ENCODE results near the gene DCBLD2. TPM values are rescaled to one million over a fixed set of nuclear protein-coding genes. Genes with fewer than 3 reads are reported as not detected.

The DCBLD2 gene, protein sequence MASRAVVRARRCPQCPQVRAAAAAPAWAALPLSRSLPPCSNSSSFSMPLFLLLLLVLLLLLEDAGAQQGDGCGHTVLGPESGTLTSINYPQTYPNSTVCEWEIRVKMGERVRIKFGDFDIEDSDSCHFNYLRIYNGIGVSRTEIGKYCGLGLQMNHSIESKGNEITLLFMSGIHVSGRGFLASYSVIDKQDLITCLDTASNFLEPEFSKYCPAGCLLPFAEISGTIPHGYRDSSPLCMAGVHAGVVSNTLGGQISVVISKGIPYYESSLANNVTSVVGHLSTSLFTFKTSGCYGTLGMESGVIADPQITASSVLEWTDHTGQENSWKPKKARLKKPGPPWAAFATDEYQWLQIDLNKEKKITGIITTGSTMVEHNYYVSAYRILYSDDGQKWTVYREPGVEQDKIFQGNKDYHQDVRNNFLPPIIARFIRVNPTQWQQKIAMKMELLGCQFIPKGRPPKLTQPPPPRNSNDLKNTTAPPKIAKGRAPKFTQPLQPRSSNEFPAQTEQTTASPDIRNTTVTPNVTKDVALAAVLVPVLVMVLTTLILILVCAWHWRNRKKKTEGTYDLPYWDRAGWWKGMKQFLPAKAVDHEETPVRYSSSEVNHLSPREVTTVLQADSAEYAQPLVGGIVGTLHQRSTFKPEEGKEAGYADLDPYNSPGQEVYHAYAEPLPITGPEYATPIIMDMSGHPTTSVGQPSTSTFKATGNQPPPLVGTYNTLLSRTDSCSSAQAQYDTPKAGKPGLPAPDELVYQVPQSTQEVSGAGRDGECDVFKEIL
- 89.1 and 91.9 TPM in 2 replicates for total RNA-seq
- long read RNA-seq, partial matches to known transcripts = 6 of 31 reads
- long read RNA-seq, other reads (novel, unspliced or antisense) = 24 of 31 reads

GRCh38 chr3:98901392-98902350 lies at the start of gene DCBLD2:
DCBLD2 (minus strand) TSS chr3:98901695; CDS start chr3:98901326, 369 bp downstream.
- H3K9me3 Mint-ChIP-seq = peaks cover 2% of the 10 kb centered on the region
- no peaks in the 10 kb centered on the region for H3K27me3 Mint-ChIP-seq (ENCODE audit: low read depth)
- peak within 1 kb of the TSS; percentile 95 for H3K27ac Mint-ChIP-seq (ENCODE audit: unreplicated experiment)
- H3K36me3 Mint-ChIP-seq (ENCODE audit: low read depth) = peaks cover 10% of the 10 kb centered on the region
- H3K4me1 Mint-ChIP-seq = peaks cover 45% of the 10 kb centered on the region
- peak within 1 kb of the TSS; percentile 93 for H3K4me3 Mint-ChIP-seq
- DNase-seq (ENCODE audit: low read depth, low spot score) = peak; percentile 94
- TF ChIP-seq, protein P1, sequence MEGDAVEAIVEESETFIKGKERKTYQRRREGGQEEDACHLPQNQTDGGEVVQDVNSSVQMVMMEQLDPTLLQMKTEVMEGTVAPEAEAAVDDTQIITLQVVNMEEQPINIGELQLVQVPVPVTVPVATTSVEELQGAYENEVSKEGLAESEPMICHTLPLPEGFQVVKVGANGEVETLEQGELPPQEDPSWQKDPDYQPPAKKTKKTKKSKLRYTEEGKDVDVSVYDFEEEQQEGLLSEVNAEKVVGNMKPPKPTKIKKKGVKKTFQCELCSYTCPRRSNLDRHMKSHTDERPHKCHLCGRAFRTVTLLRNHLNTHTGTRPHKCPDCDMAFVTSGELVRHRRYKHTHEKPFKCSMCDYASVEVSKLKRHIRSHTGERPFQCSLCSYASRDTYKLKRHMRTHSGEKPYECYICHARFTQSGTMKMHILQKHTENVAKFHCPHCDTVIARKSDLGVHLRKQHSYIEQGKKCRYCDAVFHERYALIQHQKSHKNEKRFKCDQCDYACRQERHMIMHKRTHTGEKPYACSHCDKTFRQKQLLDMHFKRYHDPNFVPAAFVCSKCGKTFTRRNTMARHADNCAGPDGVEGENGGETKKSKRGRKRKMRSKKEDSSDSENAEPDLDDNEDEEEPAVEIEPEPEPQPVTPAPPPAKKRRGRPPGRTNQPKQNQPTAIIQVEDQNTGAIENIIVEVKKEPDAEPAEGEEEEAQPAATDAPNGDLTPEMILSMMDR (conservative IDR thresholded peaks at IDR 0.05) = no peak

DNA sequence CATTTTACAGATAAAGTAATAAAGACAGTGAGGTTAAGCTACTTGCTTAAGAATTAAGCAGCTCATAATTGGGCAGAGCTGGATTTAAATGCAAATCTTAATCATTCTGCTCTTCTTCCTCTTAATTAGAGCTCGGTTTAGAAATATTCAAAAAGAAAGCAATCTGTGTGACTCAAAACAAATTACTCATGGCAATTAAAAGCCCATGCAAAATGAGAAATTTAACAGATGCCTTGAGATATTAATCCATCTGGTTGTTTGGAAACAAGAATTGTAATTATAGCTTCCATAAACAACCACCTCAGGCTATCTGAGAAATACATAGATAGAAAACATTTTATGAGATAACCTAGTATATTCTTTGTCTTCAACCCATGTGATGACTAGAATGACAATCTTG lies 44.2 kb upstream of the DCBLD2 start:
- Mint-ChIP-seq H3K4me3 (no peak overlapping the region), H3K27me3 (ENCODE audit: low read depth) (no peaks in the 10 kb centered on the region), H3K4me1 (no peaks in the 10 kb centered on the region), H3K27ac (ENCODE audit: unreplicated experiment) (no peak overlapping the region), H3K36me3 (ENCODE audit: low read depth) (no peaks in the 10 kb centered on the region), H3K9me3 (peaks cover 7% of the 10 kb centered on the region)
- no peak for DNase-seq (ENCODE audit: low read depth, low spot score)
- TF ChIP-seq, protein P1 (conservative IDR thresholded peaks at IDR 0.05) = no peak

- H3K4me1 Mint-ChIP-seq = no peaks in the 10 kb centered on the region
- H3K36me3 Mint-ChIP-seq (ENCODE audit: low read depth) = no peaks in the 10 kb centered on the region
Observed at GRCh38 chr3:98945101-98945524, 43.6 kb upstream of the DCBLD2 start.

GRCh38 chr3:98930413-98930812 lies 28.9 kb upstream of the DCBLD2 start:
- peaks cover 13% of the 10 kb centered on the region for H3K9me3 Mint-ChIP-seq
- TF ChIP-seq, protein P1 (conservative IDR thresholded peaks at IDR 0.05) = no peak
- peaks cover 12% of the 10 kb centered on the region for H3K36me3 Mint-ChIP-seq (ENCODE audit: low read depth)
- peaks cover 2% of the 10 kb centered on the region for H3K27me3 Mint-ChIP-seq (ENCODE audit: low read depth)
- H3K4me3 Mint-ChIP-seq = no peak overlapping the region
- no peak for DNase-seq (ENCODE audit: low read depth, low spot score)
- no peak overlapping the region for H3K27ac Mint-ChIP-seq (ENCODE audit: unreplicated experiment)
- H3K4me1 Mint-ChIP-seq = no peaks in the 10 kb centered on the region

More at GRCh38 chr3:98945101-98945524, 43.6 kb upstream of the DCBLD2 start:
- Mint-ChIP-seq H3K4me3 (no peak overlapping the region), H3K9me3 (peaks cover 7% of the 10 kb centered on the region), H3K27me3 (ENCODE audit: low read depth) (no peaks in the 10 kb centered on the region), H3K27ac (ENCODE audit: unreplicated experiment) (no peak overlapping the region)
- DNase-seq (ENCODE audit: low read depth, low spot score) = no peak
- TF ChIP-seq, protein P1 (conservative IDR thresholded peaks at IDR 0.05) = no peak

DNA sequence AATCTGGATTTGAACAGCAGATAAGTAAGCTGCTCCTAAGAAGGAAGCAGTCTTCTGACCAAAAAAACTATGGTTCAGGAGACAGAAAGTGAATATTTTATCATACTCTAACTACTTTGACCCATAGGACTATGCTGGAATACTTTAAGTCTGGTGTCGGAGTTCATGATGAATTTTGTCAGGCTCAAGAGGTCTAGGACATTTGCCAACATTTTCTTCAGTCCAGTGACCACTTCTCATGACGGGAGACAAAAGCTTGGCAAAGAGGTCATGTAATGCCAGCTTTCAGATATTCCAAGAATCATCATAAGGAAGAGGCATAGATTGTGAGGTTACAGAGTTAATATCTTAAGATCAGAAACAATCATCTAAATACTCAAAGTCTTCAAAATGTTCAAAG lies 20.5 kb upstream of the DCBLD2 start:
- no peaks in the 10 kb centered on the region for H3K27me3 Mint-ChIP-seq (ENCODE audit: low read depth)
- H3K4me1 Mint-ChIP-seq = peaks cover 6% of the 10 kb centered on the region
- no peaks in the 10 kb centered on the region for H3K36me3 Mint-ChIP-seq (ENCODE audit: low read depth)
- TF ChIP-seq, protein P1 (conservative IDR thresholded peaks at IDR 0.05) = no peak
- H3K27ac Mint-ChIP-seq (ENCODE audit: unreplicated experiment) = no peak overlapping the region
- no peaks in the 10 kb centered on the region for H3K9me3 Mint-ChIP-seq
- H3K4me3 Mint-ChIP-seq = no peak overlapping the region
- DNase-seq (ENCODE audit: low read depth, low spot score) = no peak
